Cardiac fibroblast (primary cell): Measurements from ENCODE around the gene KLK15.
A peak's percentile ranks its signal among the peaks of the same experiment; 100 is the strongest.

Source experiments
- DNase-seq, 2 donors: peaks; one replicate each; pipeline versions ENCODE4 v3.0.0 to v3.0.0-alpha.2; 2010; ENCODE audit warnings: low read depth in 2 of 2
- H3K4me3 ChIP-seq, 2 donors: replicated peaks in 1 of 2; 1 replicate in 1 of 2; 2 replicates in 1 of 2; pipeline ENCODE4 v1.5.1; 2011; ENCODE audit warnings: low read depth in 2 of 2, low read length in 2 of 2, mild to moderate bottlenecking in 2 of 2, moderate library complexity in 1 of 2
- TF ChIP-seq, protein P1 (sequence below): IDR thresholded peaks from one replicate; pipeline ENCODE4 v1.5.1; 2011; ENCODE audit warnings: low read depth, mild to moderate bottlenecking, low read length, inconsistent platforms

Gene KLK15

GRCh38 chr19:50804420-50805272 is 28.7 kb downstream of the KLK15 start:
- peak overlapping the region; percentile 99 to 100 for H3K4me3 ChIP-seq
- TF ChIP-seq, protein P1, sequence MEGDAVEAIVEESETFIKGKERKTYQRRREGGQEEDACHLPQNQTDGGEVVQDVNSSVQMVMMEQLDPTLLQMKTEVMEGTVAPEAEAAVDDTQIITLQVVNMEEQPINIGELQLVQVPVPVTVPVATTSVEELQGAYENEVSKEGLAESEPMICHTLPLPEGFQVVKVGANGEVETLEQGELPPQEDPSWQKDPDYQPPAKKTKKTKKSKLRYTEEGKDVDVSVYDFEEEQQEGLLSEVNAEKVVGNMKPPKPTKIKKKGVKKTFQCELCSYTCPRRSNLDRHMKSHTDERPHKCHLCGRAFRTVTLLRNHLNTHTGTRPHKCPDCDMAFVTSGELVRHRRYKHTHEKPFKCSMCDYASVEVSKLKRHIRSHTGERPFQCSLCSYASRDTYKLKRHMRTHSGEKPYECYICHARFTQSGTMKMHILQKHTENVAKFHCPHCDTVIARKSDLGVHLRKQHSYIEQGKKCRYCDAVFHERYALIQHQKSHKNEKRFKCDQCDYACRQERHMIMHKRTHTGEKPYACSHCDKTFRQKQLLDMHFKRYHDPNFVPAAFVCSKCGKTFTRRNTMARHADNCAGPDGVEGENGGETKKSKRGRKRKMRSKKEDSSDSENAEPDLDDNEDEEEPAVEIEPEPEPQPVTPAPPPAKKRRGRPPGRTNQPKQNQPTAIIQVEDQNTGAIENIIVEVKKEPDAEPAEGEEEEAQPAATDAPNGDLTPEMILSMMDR: no peak

GRCh38 chr19:50803633-50804419 is 29.5 kb downstream of the KLK15 start:
- TF ChIP-seq, protein P1: no peak
- peak overlapping the region; percentile 99 to 100 for H3K4me3 ChIP-seq
- DNase-seq: peak; percentile 15 to 16

More at GRCh38 chr19:50804420-50805272, 28.7 kb downstream of the KLK15 start:
- peak; percentile 99 for DNase-seq

- H3K4me3 ChIP-seq: no peak overlapping the region
- TF ChIP-seq, protein P1: no peak
- DNase-seq: no peak
Observed at GRCh38 chr19:50801107-50801506, 32.3 kb downstream of the KLK15 start.

DNA sequence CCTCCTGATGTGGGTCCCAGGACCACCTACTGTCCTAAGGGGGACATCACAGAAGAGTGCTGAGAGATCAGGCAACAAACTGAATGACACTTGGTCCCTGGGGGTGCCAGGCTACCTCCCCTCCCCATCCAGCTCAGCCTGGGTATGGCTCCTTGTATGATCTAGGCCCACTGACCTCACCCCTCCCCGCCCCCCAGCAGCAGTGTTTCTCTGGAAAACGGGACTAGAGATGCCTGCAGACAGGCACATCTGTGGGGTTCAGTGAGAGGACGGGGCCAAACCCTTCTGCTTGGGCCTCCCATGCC is 33.9 kb downstream of the KLK15 start:
- H3K4me3 ChIP-seq: no peak overlapping the region
- DNase-seq: no peak
- TF ChIP-seq, protein P1: no peak

DNA sequence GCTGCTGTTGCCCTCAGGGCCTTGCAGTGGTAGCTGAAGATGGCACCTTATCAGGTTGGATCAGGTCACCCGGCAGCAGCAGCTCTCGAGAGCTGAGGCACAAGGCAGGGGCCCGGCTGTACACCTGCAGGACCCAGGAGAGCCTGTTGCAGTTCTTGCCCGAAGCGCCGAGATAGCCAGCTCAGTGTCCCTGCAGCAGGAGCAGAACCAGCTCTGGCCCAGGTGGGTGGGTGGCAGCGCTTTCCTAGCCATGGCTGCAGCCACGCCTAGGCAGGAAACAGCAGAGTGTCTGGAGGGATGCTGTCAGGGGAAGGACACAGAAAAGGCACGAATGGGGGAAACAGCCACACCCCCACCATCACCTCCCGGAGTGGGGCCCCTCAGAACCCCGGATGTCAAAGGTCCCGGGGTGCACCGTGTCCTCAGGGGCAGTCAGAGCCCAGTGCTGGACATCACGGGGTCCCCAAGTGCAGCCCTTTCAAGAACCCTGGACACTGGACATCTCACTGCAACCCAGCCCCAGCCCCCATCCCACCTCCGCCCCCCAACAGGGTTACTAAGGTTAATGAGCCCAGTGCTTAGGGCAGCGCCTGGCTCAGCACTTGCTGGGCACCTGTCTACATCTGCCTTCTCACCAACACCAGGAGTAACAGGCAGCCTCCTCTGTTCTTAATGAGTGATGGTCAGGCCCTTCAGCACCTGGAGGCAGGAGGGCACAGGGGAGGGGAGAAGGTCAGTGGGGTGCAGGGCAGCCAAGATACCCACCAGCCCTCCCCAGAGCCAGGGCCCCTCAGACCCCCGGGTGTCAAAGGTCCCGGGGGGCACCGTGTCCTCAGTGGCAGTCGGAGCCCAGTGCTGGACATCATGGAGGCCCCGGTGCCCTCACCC is 34.5 kb downstream of the KLK15 start:
- TF ChIP-seq, protein P1: no peak
- DNase-seq: no peak
- no peak overlapping the region for H3K4me3 ChIP-seq

GRCh38 chr19:50797781-50798658 is 35.4 kb downstream of the KLK15 start:
- no peak overlapping the region for H3K4me3 ChIP-seq
- TF ChIP-seq, protein P1: no peak
- no peak for DNase-seq
